OCI-LY3 (cell line): ENCODE measurements around the gene PELI2.

Experiments used
- EZH2phosphoT487 ChIP-seq: fragments of 200-600 bp; shearing (Covaris generic); IDR thresholded peaks from 2 replicates; pipeline ENCODE4 v1.6.1; 2018; ENCODE audit warnings: antibody characterized with exemption, mixed run types, low read depth
- TF ChIP-seq, protein P1 (sequence below): fragments of 200-600, 300-600 bp; sonication (generic); IDR thresholded peaks from 2 replicates; pipeline ENCODE4 v1.5.1; 2014; ENCODE audit warnings: antibody characterized with exemption, low read length, low read depth

DNA sequence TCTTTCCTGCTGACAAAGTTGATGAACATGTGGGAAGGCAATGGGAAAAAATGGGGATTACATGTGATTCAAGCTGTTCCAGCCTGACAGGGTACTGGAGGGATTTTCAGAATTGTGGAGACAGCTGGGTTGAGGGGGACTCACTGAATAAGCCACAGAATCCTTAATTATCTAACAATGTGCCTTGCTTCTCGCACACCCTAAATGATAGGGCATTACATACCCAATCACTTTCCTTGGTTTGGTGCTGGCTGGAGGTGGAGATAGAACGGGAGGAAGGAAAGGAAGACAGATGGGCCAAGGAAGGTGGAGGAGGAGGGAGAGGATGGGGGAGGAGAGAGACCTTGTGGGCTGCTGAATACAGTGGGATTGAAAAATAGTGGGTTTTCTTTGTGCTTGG lies 20.7 kb downstream of the PELI2 start:
- TF ChIP-seq, protein P1, sequence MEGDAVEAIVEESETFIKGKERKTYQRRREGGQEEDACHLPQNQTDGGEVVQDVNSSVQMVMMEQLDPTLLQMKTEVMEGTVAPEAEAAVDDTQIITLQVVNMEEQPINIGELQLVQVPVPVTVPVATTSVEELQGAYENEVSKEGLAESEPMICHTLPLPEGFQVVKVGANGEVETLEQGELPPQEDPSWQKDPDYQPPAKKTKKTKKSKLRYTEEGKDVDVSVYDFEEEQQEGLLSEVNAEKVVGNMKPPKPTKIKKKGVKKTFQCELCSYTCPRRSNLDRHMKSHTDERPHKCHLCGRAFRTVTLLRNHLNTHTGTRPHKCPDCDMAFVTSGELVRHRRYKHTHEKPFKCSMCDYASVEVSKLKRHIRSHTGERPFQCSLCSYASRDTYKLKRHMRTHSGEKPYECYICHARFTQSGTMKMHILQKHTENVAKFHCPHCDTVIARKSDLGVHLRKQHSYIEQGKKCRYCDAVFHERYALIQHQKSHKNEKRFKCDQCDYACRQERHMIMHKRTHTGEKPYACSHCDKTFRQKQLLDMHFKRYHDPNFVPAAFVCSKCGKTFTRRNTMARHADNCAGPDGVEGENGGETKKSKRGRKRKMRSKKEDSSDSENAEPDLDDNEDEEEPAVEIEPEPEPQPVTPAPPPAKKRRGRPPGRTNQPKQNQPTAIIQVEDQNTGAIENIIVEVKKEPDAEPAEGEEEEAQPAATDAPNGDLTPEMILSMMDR, result no peak
- no peak for TF ChIP-seq EZH2phosphoT487
